HCT116 (cell line): ENCODE data around the gene BMF. TPM values are rescaled to one million over a fixed set of nuclear protein-coding genes. Genes with fewer than 3 reads are reported as not detected.

ENCODE experiments used
- ATAC-seq: fragments of 200-7000 bp; cut with Tn5 transposase; 2 replicates; pipeline ENCODE4 v1.9.1; 2020; ENCODE audit warnings: mild to moderate bottlenecking, moderate library complexity
- BruUV-seq: library from RNA; stranded (reverse); fragments of 400-500 nt; replicated peaks from 2 replicates; lab custom pipeline; 2021; lab: Mats Ljungman, UMichigan
- CTCF ChIA-PET: fragments of 300-600 bp; sonication (Branson Sonifier 250); formaldehyde crosslinking; loops from one replicate; lab custom pipeline; 2021; ENCODE audit warnings: antibody characterized with exemption; lab: Charles Lee
- POLR2A ChIA-PET: fragments of 300-600, 350-600 bp; sonication (Branson Sonifier 250); formaldehyde crosslinking; loops from one replicate; lab custom pipeline; 2021; ENCODE audit warnings: antibody characterized with exemption; lab: Charles Lee
- RAD21 ChIA-PET, 2 experiments: fragments of 300-600 bp; sonication (Branson Sonifier 250); formaldehyde crosslinking; loops; one replicate each; lab custom pipeline; 2023; ENCODE audit warnings: low total read pairs in 2 of 2; ENCODE audit not compliant: uncharacterized antibody in 2 of 2, unreplicated experiment in 2 of 2, low non-redundant PET in 1 of 2; lab: Charles Lee
- DNase-seq: peaks from one replicate; pipeline ENCODE4 v3.0.0-alpha.2; 2010; ENCODE audit warnings: low read depth, low spot score
- H2AFZ ChIP-seq: fragments of 200-600 bp; shearing (Covaris generic), sonication (generic); 2 replicates; pipeline ENCODE4 v1.6.1; 2017; ENCODE audit warnings: low read depth, mixed run types, mixed read lengths, antibody characterized with exemption, low read length; ENCODE audit not compliant: poor library complexity, severe bottlenecking
- H3K27ac ChIP-seq: 2 replicates; pipeline ENCODE4 v1.5.1; 2012; ENCODE audit warnings: low read depth, low read length
- H3K27me3 ChIP-seq: fragments of 200-600 bp; sonication (generic); 2 replicates; pipeline ENCODE4 v1.6.1; 2016; ENCODE audit warnings: mixed run types, low read length, mixed read lengths; ENCODE audit not compliant: insufficient read depth
- H3K36me3 ChIP-seq, 2 experiments: fragments of 200-500 bp in 1 of 2; fragments of 200-600 bp in 1 of 2; sonication (Bioruptor generic) in 1 of 2; sonication (generic) in 1 of 2; 2 replicates each; pipeline versions ENCODE4 v1.5.1 to v1.6.1; 2014 to 2016; ENCODE audit warnings: low read length in 2 of 2, inconsistent platforms in 1 of 2, mixed read lengths in 1 of 2, mixed run types in 1 of 2; ENCODE audit not compliant: insufficient read depth in 2 of 2, control insufficient read depth in 1 of 2
- H3K4me1 ChIP-seq, 2 experiments: fragments of 200-600 bp in 1 of 2; sonication (generic) in 1 of 2; 2 replicates each; pipeline versions ENCODE4 v1.5.1 to v1.6.1; 2012 to 2017; ENCODE audit warnings: low read length in 2 of 2, inconsistent platforms in 1 of 2, mild to moderate bottlenecking in 1 of 2, mixed read lengths in 1 of 2, mixed run types in 1 of 2, moderate library complexity in 1 of 2; ENCODE audit not compliant: insufficient read depth in 2 of 2, control insufficient read depth in 1 of 2
- H3K4me2 ChIP-seq: fragments of 200-600 bp; sonication (generic); 2 replicates; pipeline ENCODE4 v1.6.1; 2017; ENCODE audit warnings: mixed run types, low read length, mixed read lengths
- H3K4me3 ChIP-seq, 2 experiments: fragments of 200-600 bp in 1 of 2; sonication (generic) in 1 of 2; replicated peaks in 1 of 2; 2 replicates each; pipeline ENCODE4 v1.5.1; 2011 to 2016; ENCODE audit warnings: low read length in 2 of 2, control low read depth in 1 of 2, low read depth in 1 of 2, mild to moderate bottlenecking in 1 of 2, mixed read lengths in 1 of 2, mixed run types in 1 of 2
- H3K79me2 ChIP-seq: fragments of 200-600 bp; sonication (generic); 2 replicates; pipeline ENCODE4 v1.6.1; 2017; ENCODE audit warnings: mild to moderate bottlenecking, mixed run types, low read length, moderate library complexity, mixed read lengths; ENCODE audit not compliant: insufficient read depth
- H3K9ac ChIP-seq: fragments of 200-600 bp; sonication (generic); 2 replicates; pipeline ENCODE4 v1.6.1; 2016; ENCODE audit warnings: low read length, mixed read lengths
- H3K9me2 ChIP-seq: fragments of 200-600 bp; sonication (generic), shearing (Covaris generic); 2 replicates; pipeline ENCODE4 v1.6.1; 2017; ENCODE audit warnings: mixed run types, mild to moderate bottlenecking, moderate library complexity; ENCODE audit not compliant: insufficient read depth
- H3K9me3 ChIP-seq, 2 experiments: fragments of 200-500 bp in 1 of 2; fragments of 200-600 bp in 1 of 2; sonication (Bioruptor generic) in 1 of 2; sonication (generic) in 1 of 2; 2 replicates each; pipeline ENCODE4 v1.6.1; 2014 to 2017; ENCODE audit warnings: low read length in 2 of 2, mixed read lengths in 2 of 2, inconsistent platforms in 1 of 2, low read depth in 1 of 2, mild to moderate bottlenecking in 1 of 2, mixed run types in 1 of 2, moderate library complexity in 1 of 2; ENCODE audit not compliant: control insufficient read depth in 1 of 2, insufficient read depth in 1 of 2
- H4K20me1 ChIP-seq: fragments of 200-600 bp; sonication (generic), shearing (Covaris generic); 2 replicates; pipeline ENCODE4 v1.6.1; 2017; ENCODE audit warnings: mixed run types, mild to moderate bottlenecking, moderate library complexity; ENCODE audit not compliant: insufficient read depth
- CBX3 ChIP-seq: IDR thresholded peaks from 2 replicates; pipeline ENCODE4 v1.6.1; 2012; ENCODE audit warnings: low read depth
- CEBPB ChIP-seq: IDR thresholded peaks from 2 replicates; pipeline ENCODE4 v1.6.1; 2012; ENCODE audit warnings: low read depth
- EGR1 ChIP-seq: IDR thresholded peaks from 2 replicates; pipeline ENCODE4 v1.6.1; 2012; ENCODE audit warnings: low read depth
- EZH2 ChIP-seq: fragments of 200-600 bp; sonication (generic); IDR thresholded peaks from 2 replicates; pipeline ENCODE4 v1.6.1; 2017; ENCODE audit warnings: antibody characterized with exemption, mixed run types
- EZH2phosphoT487 ChIP-seq: fragments of 200-600 bp; IDR thresholded peaks from 2 replicates; pipeline ENCODE4 v1.6.1; 2018; ENCODE audit warnings: antibody characterized with exemption, borderline replicate concordance
- FOSL1 ChIP-seq: IDR thresholded peaks from 2 replicates; pipeline ENCODE4 v1.6.1; 2012; ENCODE audit warnings: low read depth
- JUND ChIP-seq: IDR thresholded peaks from 2 replicates; pipeline ENCODE4 v1.6.1; 2012
- POLR2AphosphoS5 ChIP-seq: IDR thresholded peaks from 2 replicates; pipeline ENCODE4 v1.6.1; 2011; ENCODE audit warnings: mild to moderate bottlenecking, low read depth, low read length, moderate library complexity
- RAD21 ChIP-seq: IDR thresholded peaks from 2 replicates; pipeline ENCODE4 v1.6.1; 2012; ENCODE audit warnings: low read depth, mild to moderate bottlenecking
- SP1 ChIP-seq: IDR thresholded peaks from 2 replicates; pipeline ENCODE4 v1.6.1; 2012; ENCODE audit warnings: low read depth
- SRF ChIP-seq: IDR thresholded peaks from 2 replicates; pipeline ENCODE4 v1.6.1; 2012; ENCODE audit warnings: low read depth
- YY1 ChIP-seq: IDR thresholded peaks from 2 replicates; pipeline ENCODE4 v1.6.1; 2011; ENCODE audit warnings: low read length, low read depth, moderate library complexity, mild to moderate bottlenecking; ENCODE audit not compliant: insufficient replicate concordance; ENCODE audit errors: extremely low read depth
- ZFX ChIP-seq: fragments of 450-650 bp; IDR thresholded peaks from 2 replicates; pipeline ENCODE4 v1.6.1; 2017
- ZNF274 ChIP-seq: fragments of 200-500 bp; sonication (Bioruptor generic); IDR thresholded peaks from 2 replicates; pipeline ENCODE4 v1.6.1; 2014; ENCODE audit warnings: mild to moderate bottlenecking, low read depth, low read length, inconsistent platforms
- intact Hi-C: fragments of 100-400 bp; cut with micrococcal nuclease; formaldehyde crosslinking; loops from 2 replicates; pipeline ENCODE4 v1.10.0; 2022
- total RNA-seq: library from RNA; stranded (reverse); gene quantifications from one replicate; pipeline ENCODE4 v1.2.1, GENCODE V29; 2021; ENCODE audit not compliant: unreplicated experiment
- TF ChIP-seq, protein P1 (sequence below): IDR thresholded peaks from 2 replicates; pipeline ENCODE4 v1.6.1; 2012
- TF ChIP-seq, protein P2 (sequence below): IDR thresholded peaks from 2 replicates; pipeline ENCODE4 v1.6.1; 2011; ENCODE audit warnings: mild to moderate bottlenecking, low read length, moderate library complexity; ENCODE audit not compliant: insufficient replicate concordance; ENCODE audit errors: extremely low read depth
- TF ChIP-seq, protein P3 (sequence below): IDR thresholded peaks from 2 replicates; pipeline ENCODE4 v1.6.1; 2012

Gene BMF
- total RNA-seq, 1 experiment from 2014 or later, result 1.0 TPM

DNA sequence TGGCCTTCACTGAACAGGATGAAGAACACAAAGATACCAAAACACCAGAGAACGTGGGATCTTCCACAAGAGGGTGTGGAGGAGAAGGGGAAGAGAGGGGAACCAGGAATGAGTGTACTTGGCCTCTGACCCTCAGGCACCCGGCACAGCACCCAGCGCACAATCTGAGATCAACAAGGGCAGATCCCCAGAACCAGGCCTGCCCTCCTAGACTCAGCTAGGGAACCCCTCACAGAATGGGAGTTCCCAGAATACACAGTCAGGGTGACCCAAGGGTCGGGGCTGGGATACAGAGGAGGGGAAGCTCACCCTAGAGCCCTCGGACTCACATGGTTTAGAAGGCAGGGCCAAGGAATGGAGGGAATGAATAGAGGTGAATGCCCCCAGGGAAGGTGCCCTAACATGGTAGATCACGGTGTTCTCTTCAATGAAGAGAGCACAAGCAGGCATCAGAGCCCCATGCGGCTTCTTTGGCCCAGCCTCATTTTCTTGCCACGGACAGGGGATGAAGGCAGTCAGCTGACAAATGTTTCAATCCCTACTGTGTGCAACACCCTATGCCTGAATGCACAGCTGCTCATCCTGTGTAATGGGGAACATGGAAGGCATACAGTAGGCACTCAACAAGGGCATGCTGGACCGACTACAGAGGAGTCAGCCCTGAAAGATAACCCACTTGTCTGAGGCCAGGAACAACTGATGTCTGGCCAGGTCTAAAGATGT is 13.1 kb downstream of the BMF start:
- Histone ChIP-seq H3K27me3 (no peaks in the 10 kb centered on the region), H3K79me2 (no peaks in the 10 kb centered on the region), H3K9me2 (no peaks in the 10 kb centered on the region), H4K20me1 (no peaks in the 10 kb centered on the region), H3K9ac (no peak overlapping the region), H3K9me3 (no peaks in the 10 kb centered on the region), H3K4me3 (no peak overlapping the region), H3K4me2 (no peak overlapping the region), H2AFZ (no peak overlapping the region), H3K36me3 (no peaks in the 10 kb centered on the region), H3K4me1 (peaks cover 33 to 43% of the 10 kb centered on the region in 2 experiments), H3K27ac (no peak overlapping the region)
- ATAC-seq (no peak), DNase-seq (no peak)
- BruUV-seq, result no TSS peak
- intact Hi-C loops, result no loop called here
- ChIA-PET RAD21 (no interaction called here), POLR2A (no interaction called here), CTCF (interaction anchor here (1.7 to 4.4 kb wide), 2 partner anchors 9 to 13 kb away, joined by 6 to 25 read pairs; partner anchors contain the start of gene BMF)
- no peak for TF ChIP-seq CBX3

DNA sequence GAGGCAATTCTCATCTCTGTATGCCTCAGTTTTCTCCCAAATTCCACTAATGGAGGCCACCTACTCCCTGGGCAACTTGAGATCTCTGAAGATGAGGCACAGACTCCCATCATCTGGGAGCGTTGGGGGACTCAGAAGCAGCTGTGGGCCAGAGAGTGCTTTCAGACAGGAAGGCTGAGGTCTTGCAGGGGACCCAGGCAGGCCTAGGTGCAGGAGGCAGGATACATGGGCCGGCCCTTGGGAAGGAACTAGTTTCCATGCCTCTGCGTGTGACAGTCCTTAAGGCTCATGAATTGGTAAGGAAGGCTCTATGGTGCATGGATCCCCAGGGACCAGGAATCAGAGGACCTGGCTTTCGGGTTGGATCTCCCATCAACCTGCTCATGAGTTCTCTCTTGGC is 14.5 kb downstream of the BMF start:
- H3K9me2 ChIP-seq, result no peaks in the 10 kb centered on the region
- H3K36me3 ChIP-seq, result no peaks in the 10 kb centered on the region
- intact Hi-C loops, result no loop called here
- ChIA-PET POLR2A (interaction anchor here (1.3 kb wide), 1 partner anchor 19 kb away, joined by 3 read pairs; no protein-coding TSS in a partner anchor), CTCF (no interaction called here), RAD21 (no interaction called here)
- no peak overlapping the region for H3K4me3 ChIP-seq
- H2AFZ ChIP-seq, result no peak overlapping the region
- no peak for TF ChIP-seq POLR2AphosphoS5
- TF ChIP-seq, protein P1, sequence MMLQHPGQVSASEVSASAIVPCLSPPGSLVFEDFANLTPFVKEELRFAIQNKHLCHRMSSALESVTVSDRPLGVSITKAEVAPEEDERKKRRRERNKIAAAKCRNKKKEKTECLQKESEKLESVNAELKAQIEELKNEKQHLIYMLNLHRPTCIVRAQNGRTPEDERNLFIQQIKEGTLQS, result no peak
- TF ChIP-seq CBX3, result no peak
- no peak for TF ChIP-seq FOSL1
- TF ChIP-seq SP1, result no peak
- TF ChIP-seq, protein P2, sequence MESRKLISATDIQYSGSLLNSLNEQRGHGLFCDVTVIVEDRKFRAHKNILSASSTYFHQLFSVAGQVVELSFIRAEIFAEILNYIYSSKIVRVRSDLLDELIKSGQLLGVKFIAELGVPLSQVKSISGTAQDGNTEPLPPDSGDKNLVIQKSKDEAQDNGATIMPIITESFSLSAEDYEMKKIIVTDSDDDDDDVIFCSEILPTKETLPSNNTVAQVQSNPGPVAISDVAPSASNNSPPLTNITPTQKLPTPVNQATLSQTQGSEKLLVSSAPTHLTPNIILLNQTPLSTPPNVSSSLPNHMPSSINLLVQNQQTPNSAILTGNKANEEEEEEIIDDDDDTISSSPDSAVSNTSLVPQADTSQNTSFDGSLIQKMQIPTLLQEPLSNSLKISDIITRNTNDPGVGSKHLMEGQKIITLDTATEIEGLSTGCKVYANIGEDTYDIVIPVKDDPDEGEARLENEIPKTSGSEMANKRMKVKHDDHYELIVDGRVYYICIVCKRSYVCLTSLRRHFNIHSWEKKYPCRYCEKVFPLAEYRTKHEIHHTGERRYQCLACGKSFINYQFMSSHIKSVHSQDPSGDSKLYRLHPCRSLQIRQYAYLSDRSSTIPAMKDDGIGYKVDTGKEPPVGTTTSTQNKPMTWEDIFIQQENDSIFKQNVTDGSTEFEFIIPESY, result no peak
- no peak for TF ChIP-seq JUND
- TF ChIP-seq EZH2, result no peak
- TF ChIP-seq ZNF274, result no peak
- TF ChIP-seq EGR1, result no peak
- TF ChIP-seq, protein P3, sequence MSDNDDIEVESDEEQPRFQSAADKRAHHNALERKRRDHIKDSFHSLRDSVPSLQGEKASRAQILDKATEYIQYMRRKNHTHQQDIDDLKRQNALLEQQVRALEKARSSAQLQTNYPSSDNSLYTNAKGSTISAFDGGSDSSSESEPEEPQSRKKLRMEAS, result no peak
- TF ChIP-seq EZH2phosphoT487, result no peak
- TF ChIP-seq RAD21, result no peak
- no peak for TF ChIP-seq SRF
- no peak for TF ChIP-seq YY1
- TF ChIP-seq CEBPB, result no peak
- no peak for TF ChIP-seq ZFX
- H3K27ac ChIP-seq, result no peak overlapping the region
- H3K27me3 ChIP-seq, result no peaks in the 10 kb centered on the region
- ATAC-seq (no peak), DNase-seq (no peak)
- H3K4me2 ChIP-seq, result no peak overlapping the region
- no peaks in the 10 kb centered on the region for H4K20me1 ChIP-seq
- H3K79me2 ChIP-seq, result no peaks in the 10 kb centered on the region
- no TSS peak for BruUV-seq
- H3K9ac ChIP-seq, result no peak overlapping the region
- H3K9me3 ChIP-seq, result no peaks in the 10 kb centered on the region
- H3K4me1 ChIP-seq, result peaks cover 20 to 29% of the 10 kb centered on the region in 2 experiments
